ENCODE results near the gene CAND2.
"Not testable (repeated sequence)": the region's sequence is repeated elsewhere in the genome, so short reads cannot be mapped to it uniquely, and the experiment has no call there.

The CAND2 gene

GRCh38 chr3:12785096-12785495, 11.4 kb upstream of the CAND2 start:
- Mint-ChIP-seq H3K36me3 (no peaks in the 10 kb centered on the region), H3K4me1 (no peaks in the 10 kb centered on the region), H3K27ac (no peak overlapping the region), H3K9me3 (no peaks in the 10 kb centered on the region), H3K4me3 (no peak overlapping the region)
- ATAC-seq (no peak), DNase-seq (ENCODE audit: low spot score in 2 of 2) (no peak)

- H3K4me3 Mint-ChIP-seq; H3K9me3 Mint-ChIP-seq; DNase-seq (ENCODE audit: low spot score in 2 of 2); ATAC-seq; H3K36me3 Mint-ChIP-seq; H3K27ac Mint-ChIP-seq; H3K4me1 Mint-ChIP-seq: not testable (repeated sequence)
These were observed 9.1 kb upstream of the CAND2 start for GRCh38 chr3:12787346-12787745.

GRCh38 chr3:12787967-12788690, 8.4 kb upstream of the CAND2 start:
- H3K36me3 Mint-ChIP-seq; ATAC-seq; H3K27ac Mint-ChIP-seq; DNase-seq (ENCODE audit: low spot score in 2 of 2); H3K9me3 Mint-ChIP-seq; H3K4me1 Mint-ChIP-seq; H3K4me3 Mint-ChIP-seq: not testable (repeated sequence)

- H3K4me1 Mint-ChIP-seq: peaks cover 5% of the 10 kb centered on the region
- H3K9me3 Mint-ChIP-seq: no peaks in the 10 kb centered on the region
- DNase-seq (ENCODE audit: low spot score in 2 of 2): no peak
- no peak overlapping the region for H3K4me3 Mint-ChIP-seq
- ATAC-seq: no peak
- H3K27ac Mint-ChIP-seq: no peak overlapping the region
- no peaks in the 10 kb centered on the region for H3K36me3 Mint-ChIP-seq
These were observed 5.0 kb upstream of the CAND2 start for GRCh38 chr3:12791430-12791829.

GRCh38 chr3:12793701-12794100, 2.8 kb upstream of the CAND2 start:
- no peak overlapping the region for H3K27ac Mint-ChIP-seq
- H3K36me3 Mint-ChIP-seq: no peaks in the 10 kb centered on the region
- no peak overlapping the region for H3K4me3 Mint-ChIP-seq
- ATAC-seq: no peak
- no peak for DNase-seq (ENCODE audit: low spot score in 2 of 2)
- H3K4me1 Mint-ChIP-seq: peaks cover 5% of the 10 kb centered on the region
- no peaks in the 10 kb centered on the region for H3K9me3 Mint-ChIP-seq

GRCh38 chr3:12797124-12797891, 828 bp downstream of the CAND2 start:
- DNase-seq (ENCODE audit: low spot score in 2 of 2): no peak
- peak overlapping the region; percentile 67 for H3K4me3 Mint-ChIP-seq
- H3K27ac Mint-ChIP-seq: peak overlapping the region; percentile 37
- H3K4me1 Mint-ChIP-seq: peaks cover 5% of the 10 kb centered on the region
- ATAC-seq: no peak
- no peaks in the 10 kb centered on the region for H3K36me3 Mint-ChIP-seq
- H3K9me3 Mint-ChIP-seq: no peaks in the 10 kb centered on the region

- ATAC-seq (peak; percentile 29), DNase-seq (ENCODE audit: low spot score in 2 of 2) (no peak)
- Mint-ChIP-seq H3K27ac (no peak overlapping the region), H3K36me3 (no peaks in the 10 kb centered on the region), H3K4me3 (peak overlapping the region; percentile 67), H3K4me1 (peaks cover 5% of the 10 kb centered on the region), H3K9me3 (no peaks in the 10 kb centered on the region)
These were observed 1.5 kb downstream of the CAND2 start for GRCh38 chr3:12797892-12798558.

GRCh38 chr3:12798559-12799179, 2.2 kb downstream of the CAND2 start:
- DNase-seq (ENCODE audit: low spot score in 2 of 2): no peak
- Mint-ChIP-seq H3K4me3 (no peak overlapping the region), H3K4me1 (peaks cover 5% of the 10 kb centered on the region), H3K9me3 (no peaks in the 10 kb centered on the region), H3K36me3 (no peaks in the 10 kb centered on the region), H3K27ac (no peak overlapping the region)
- no peak for ATAC-seq

GRCh38 chr3:12799525-12800440, 3.3 kb downstream of the CAND2 start:
- no peaks in the 10 kb centered on the region for H3K9me3 Mint-ChIP-seq
- no peaks in the 10 kb centered on the region for H3K36me3 Mint-ChIP-seq
- no peak overlapping the region for H3K4me3 Mint-ChIP-seq
- no peak for DNase-seq (ENCODE audit: low spot score in 2 of 2)
- no peak for ATAC-seq
- peaks cover 5% of the 10 kb centered on the region for H3K4me1 Mint-ChIP-seq
- no peak overlapping the region for H3K27ac Mint-ChIP-seq

- no peak for DNase-seq (ENCODE audit: low spot score in 2 of 2)
- ATAC-seq: no peak
- no peaks in the 10 kb centered on the region for H3K4me1 Mint-ChIP-seq
- no peaks in the 10 kb centered on the region for H3K9me3 Mint-ChIP-seq
- no peak overlapping the region for H3K27ac Mint-ChIP-seq
- no peak overlapping the region for H3K4me3 Mint-ChIP-seq
- no peaks in the 10 kb centered on the region for H3K36me3 Mint-ChIP-seq
These were observed 6.9 kb downstream of the CAND2 start for GRCh38 chr3:12803371-12803770.

GRCh38 chr3:12807066-12807465, 10.6 kb downstream of the CAND2 start:
- Mint-ChIP-seq H3K27ac (no peak overlapping the region), H3K9me3 (no peaks in the 10 kb centered on the region), H3K4me3 (no peak overlapping the region), H3K4me1 (peaks cover 13% of the 10 kb centered on the region), H3K36me3 (no peaks in the 10 kb centered on the region)
- ATAC-seq (no peak), DNase-seq (ENCODE audit: low spot score in 2 of 2) (no peak)

GRCh38 chr3:12807601-12808359, 11.3 kb downstream of the CAND2 start:
- ATAC-seq (no peak), DNase-seq (ENCODE audit: low spot score in 2 of 2) (no peak)
- Mint-ChIP-seq H3K4me1 (peaks cover 13% of the 10 kb centered on the region), H3K9me3 (no peaks in the 10 kb centered on the region), H3K27ac (no peak overlapping the region), H3K36me3 (no peaks in the 10 kb centered on the region), H3K4me3 (no peak overlapping the region)

GRCh38 chr3:12808587-12808986, 12.1 kb downstream of the CAND2 start:
- no peak for ATAC-seq
- Mint-ChIP-seq H3K4me3 (peak overlapping the region; percentile 37), H3K4me1 (peaks cover 13% of the 10 kb centered on the region), H3K27ac (no peak overlapping the region), H3K9me3 (no peaks in the 10 kb centered on the region), H3K36me3 (no peaks in the 10 kb centered on the region)
- no peak for DNase-seq (ENCODE audit: low spot score in 2 of 2)

- H3K4me3 Mint-ChIP-seq: peak overlapping the region; percentile 37
These were observed 12.5 kb downstream of the CAND2 start for GRCh38 chr3:12809001-12809400.

More at GRCh38 chr3:12809001-12809400, 12.5 kb downstream of the CAND2 start:
- no peaks in the 10 kb centered on the region for H3K36me3 Mint-ChIP-seq
- H3K4me1 Mint-ChIP-seq: peaks cover 13% of the 10 kb centered on the region
- ATAC-seq (no peak), DNase-seq (ENCODE audit: low spot score in 2 of 2) (no peak)
- no peaks in the 10 kb centered on the region for H3K9me3 Mint-ChIP-seq
- H3K27ac Mint-ChIP-seq: peak overlapping the region; percentile 33
